GM19238 (cell line): ENCODE results near the gene ABL2.
"Not testable (repeated sequence)": the region's sequence is repeated elsewhere in the genome, so short reads cannot be mapped to it uniquely, and the experiment has no call there.

ENCODE experiments used
- DNase-seq: peaks from one replicate; pipeline ENCODE4 v3.0.0; 2011; ENCODE audit warnings: low spot score; ENCODE audit not compliant: insufficient read length

ABL2 gene

GRCh38 chr1:179135707-179136106, 93.8 kb downstream of the ABL2 start:
- DNase-seq, result not testable (repeated sequence)

DNA sequence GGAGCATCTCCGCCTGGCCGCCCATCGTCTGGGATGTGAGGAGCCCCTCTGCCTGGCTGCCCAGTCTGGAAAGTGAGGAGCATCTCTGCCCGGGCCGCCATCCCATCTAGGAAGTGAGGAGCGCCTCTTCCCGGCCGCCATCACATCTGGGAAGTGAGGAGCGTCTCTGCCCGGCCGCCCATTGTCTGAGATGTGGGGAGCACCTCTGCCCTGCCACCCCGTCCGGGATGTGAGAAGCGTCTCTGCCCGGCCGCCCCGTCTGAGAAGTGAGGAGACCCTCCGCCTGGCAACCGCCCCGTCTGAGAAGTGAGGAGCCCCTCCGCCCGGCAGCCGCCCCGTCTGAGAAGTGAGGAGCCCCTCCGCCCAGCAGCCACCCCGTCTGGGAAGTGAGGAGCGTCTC, 94.3 kb downstream of the ABL2 start:
- DNase-seq, result not testable (repeated sequence)

- DNase-seq, result peak; percentile 39
Measured at GRCh38 chr1:179129702-179130473, 99.6 kb downstream of the ABL2 start.

DNA sequence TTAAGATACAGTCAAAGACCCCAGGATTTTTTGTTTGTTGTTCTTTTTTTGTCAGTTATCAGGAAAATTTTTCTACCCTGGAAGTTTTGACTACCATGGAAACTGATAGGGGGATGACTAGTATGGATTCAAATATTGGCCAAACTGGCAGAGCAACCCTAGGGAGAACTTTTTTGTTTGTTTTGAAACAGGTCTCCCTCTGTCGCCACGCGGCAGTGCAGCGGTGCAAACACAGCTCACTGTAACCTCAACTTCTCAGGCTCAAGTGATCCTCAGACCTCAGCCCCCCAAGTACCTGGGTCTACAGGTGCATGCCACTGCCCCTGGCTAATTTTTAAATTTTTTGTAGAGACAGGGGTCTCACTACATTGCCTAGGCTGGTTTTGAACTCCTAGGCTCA, 101.0 kb downstream of the ABL2 start:
- DNase-seq, result no peak

GRCh38 chr1:179127163-179127895, 102.1 kb downstream of the ABL2 start:
- DNase-seq, result no peak

DNA sequence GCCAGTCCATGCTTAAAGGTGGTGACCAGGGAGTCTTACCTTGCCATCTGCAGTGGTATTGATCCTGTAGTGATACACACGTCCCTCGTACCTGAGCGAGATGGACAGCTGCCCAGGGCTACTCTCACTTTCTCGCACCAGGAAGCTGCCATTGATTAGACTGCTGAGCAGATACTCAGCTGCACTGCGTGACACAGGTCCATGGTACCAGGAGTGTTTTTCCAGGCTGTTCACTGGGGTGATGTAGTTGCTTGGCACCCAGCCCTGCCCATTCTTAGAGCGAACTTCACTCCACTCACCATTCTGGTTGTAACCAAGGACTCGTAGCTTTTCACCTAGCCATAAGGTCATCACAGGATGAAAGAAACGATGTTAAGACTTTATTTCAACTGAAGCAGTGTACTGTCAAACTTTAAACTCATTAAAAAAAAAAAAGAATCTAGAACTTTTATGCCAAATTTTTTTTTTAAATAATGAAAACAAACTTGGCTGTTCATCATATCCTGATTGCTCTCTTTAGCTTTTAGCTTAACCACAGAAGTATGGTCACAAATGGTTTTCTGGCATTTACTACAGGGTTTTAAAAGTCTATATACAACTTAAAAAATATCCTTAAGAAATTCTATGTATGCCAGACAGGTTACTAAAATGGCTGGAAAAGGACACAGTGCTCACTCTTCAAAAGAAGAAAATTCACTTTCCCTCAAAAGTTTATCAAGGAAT, 103.0 kb downstream of the ABL2 start:
- no peak for DNase-seq

DNA sequence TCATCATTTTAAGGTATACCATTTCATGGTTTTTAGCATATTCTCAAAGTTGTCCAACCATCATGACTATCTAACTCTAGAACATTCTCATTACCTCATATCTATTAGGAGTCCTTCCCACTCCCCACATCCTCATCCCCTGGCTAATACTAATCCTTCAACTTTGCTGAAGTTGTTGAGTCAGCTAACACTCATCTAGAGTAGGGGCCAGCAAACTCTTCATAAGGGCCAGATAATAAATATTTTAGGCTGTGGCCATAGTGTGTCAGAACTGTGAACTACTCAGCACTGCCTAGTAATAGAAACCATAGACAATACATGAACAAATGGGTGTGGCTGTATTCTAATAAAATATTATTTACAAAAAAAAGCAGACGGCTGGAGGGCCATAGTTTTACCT, 104.6 kb downstream of the ABL2 start:
- no peak for DNase-seq

- DNase-seq, result peak; percentile 15
Measured at GRCh38 chr1:179121159-179121938, 108.1 kb downstream of the ABL2 start.

DNA sequence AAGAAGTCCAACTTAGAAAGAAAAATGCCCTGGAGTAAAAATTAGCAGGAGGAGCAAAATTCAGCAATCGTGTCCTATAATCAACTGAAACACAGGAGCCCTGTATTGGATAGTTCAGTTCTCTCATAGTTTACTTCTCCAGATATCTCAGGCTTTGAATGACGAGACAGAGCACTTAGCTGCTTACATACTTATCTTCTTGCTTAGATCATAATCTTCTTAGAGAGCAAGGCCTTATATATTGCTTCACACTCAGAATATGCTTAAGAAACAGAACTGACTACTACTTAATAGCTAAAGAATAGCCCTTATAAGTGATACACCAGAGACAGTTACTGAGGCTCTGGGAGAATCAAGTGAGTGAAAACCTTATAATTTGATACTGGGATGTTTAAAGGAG, 108.7 kb downstream of the ABL2 start:
- no peak for DNase-seq

DNA sequence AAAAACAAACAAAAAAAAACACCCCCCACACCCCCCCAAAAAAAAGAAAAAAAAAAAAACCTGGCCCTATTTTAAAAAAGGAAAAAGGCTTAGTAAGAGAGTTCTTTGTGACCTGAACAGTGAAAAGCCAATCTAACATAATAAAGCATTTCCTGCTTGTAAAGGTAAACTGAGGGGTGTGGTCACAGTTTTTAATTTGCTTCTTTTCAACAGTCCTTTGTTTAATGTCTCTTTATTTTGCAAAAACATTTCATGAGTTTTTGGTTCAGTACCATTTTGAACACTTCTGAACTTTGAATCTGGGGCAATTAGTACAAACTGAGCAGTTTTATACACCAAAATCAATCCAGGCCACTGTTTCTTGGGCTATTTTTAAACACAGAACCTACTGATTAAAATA, 110.0 kb downstream of the ABL2 start:
- no peak for DNase-seq

- no peak for DNase-seq
Measured at GRCh38 chr1:179115181-179115580, 114.3 kb downstream of the ABL2 start.

DNA sequence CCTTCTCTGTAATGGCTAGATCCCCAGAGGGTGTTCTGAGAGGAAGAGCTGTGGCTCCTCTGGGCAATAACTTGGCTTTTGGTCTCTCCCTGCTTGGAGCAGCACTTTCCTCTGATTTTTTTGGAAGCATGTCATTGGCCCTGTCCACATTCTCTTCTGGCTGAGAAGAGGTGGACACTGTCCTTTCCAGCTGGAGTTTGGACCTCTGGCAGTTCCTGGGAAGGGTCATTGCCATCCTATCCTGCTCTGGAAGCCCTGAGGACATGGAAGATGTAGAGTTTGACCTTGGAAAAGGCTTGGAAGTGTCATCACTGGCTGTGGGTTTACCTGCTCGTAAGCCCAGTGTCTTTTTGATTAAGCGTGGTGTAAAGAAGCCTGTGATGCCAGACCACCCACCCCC, 120.8 kb downstream of the ABL2 start:
- no peak for DNase-seq

DNA sequence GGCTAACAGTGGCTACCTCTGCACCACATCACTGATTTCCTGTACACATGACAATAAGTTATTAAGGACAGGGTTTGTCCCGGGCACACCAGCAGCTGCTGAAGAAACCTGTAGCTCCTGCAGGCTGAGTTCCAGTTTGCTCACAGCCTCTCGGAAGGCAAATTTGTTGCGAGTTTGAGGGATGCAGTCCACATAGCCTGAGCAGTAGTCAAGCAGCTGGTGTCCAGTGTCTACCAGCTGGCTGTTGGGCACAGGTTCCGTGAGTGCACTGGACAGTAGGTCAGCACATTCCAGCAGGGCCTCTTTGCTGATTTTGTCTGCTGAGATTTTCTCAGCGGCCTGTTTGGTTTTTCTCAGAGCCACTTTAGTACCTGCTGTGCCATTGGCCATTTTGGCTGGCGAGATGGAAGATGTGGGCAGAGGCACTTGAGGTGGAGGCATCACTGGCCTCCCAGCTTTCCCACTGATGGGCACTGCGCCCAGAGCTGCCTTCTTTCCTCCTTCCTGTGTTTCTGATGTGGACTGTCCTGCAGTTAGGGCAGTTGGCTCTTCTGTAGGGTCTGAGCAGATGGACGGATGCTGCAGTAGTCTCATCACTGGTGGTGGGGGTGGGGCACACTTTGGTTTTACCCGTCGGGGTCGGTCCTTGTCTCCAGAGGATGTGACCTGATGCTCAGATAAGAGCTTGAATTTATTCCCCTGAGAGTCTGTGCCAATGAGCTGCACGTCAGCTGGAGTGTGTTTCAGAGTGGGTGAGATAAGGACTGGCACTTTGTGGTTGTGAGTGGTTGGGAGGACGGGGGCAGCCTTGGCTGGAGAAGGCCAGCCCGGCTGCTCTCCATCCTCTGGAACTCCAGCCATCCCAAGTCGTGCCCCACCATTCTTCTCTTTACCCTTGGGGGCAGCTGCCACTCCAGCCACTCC, 121.5 kb downstream of the ABL2 start:
- DNase-seq, result no peak

DNA sequence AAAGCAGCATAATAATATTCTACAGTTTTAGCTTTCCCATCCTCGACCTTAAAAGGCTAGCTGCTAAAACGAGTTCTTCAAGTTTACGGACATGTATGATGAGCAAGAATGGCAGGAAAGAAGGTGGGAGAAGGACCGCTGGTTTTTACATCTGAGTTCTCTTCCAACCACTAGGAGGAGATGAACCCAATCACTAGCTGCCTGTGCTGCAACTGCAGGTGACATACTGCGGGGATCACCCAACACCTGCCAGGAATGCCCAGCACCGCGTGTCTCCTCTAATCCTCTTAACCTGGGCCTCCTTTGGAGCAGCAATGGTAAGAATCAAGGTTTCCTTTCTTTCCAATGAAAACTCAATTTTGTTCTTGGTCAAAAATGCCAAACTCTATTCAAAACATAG, 124.1 kb downstream of the ABL2 start:
- no peak for DNase-seq

DNA sequence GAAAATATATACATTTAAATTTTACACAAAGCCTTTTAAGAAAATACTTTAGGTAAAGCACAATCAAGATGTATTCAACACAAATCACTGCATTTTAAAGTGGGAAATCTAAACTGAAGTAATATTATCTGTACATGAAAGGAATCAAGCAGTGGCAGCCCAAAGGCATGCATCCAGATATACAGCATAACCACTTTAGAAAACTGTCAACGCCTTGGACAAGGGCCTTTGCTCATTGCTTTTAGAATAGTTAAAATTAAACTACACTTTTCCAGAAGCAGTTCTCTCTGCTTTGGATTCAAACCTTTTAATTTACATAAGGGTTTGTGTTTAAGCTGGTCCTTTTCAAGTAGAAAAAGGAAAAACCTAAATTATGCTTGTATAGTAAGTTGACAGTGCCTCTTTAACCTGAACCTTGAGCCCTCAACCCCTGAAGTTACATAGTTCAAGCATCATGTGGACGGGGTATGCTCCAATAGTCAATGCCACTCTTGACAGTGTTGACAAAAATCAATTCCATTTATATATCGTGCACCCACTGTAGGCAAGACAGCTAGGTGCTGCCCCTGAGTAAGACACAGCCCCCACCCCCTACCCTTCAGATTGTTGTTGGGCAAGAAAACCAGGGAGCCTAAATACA, 124.7 kb downstream of the ABL2 start:
- DNase-seq, result no peak

DNA sequence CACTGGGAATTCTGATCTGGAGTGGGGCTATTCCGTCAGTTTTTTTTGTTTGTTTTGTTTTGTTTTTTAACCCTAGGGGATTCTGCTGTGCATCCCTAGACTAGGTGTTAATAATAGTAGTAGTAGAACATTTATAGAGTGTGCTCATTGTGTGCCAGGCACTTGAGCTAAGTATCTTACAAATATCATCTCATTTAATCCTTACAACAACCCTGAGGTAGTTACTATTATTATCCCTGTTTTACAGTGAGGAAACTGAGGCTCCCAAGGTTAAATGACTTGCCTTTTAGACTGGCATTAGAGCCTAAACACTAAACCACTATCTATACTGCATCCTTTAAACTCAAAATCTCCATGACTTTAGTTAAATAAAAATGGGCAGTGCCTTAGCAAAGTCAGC, 125.5 kb downstream of the ABL2 start:
- DNase-seq, result no peak

- no peak for DNase-seq
Measured at GRCh38 chr1:179101566-179101965, 127.9 kb downstream of the ABL2 start.

GRCh38 chr1:179099891-179100290, 129.6 kb downstream of the ABL2 start:
- DNase-seq, result no peak

DNA sequence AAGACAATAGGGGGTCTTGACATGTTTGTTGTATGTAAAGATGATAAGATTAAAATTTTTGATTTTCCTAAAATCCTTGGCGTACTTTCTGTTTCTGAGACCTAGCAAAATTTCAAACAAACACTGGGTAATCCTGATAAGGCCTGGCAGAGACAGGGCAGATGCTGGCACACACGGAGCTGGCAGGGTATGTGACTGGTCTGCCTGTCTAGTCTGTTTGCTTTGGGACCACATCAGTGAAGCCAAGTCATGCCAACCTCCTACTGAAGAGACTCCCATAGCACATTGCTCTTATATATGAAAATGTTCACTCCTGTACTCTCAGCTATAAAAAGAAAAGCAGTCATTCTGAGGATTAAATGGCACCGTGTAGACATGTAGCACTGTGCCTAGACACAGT, 133.6 kb downstream of the ABL2 start:
- DNase-seq, result no peak

GRCh38 chr1:179095377-179095776, 134.1 kb downstream of the ABL2 start:
- DNase-seq, result no peak
